Esophagus squamous epithelium (tissue), 4 donors: Measurements from ENCODE around the gene ARPC2.

Experiments
- POLR2A ChIP-seq, 4 donors: fragments of 450-650 bp; IDR thresholded peaks; one replicate each; pipeline ENCODE4 v1.6.1; 2017; ENCODE audit warnings: antibody characterized with exemption in 4 of 4, mild to moderate bottlenecking in 4 of 4, moderate library complexity in 3 of 4
- TF ChIP-seq, protein P1 (sequence below), 6 experiments: fragments of 450-650 bp in 4 of 6; fragments of 200-600 bp in 2 of 6; sonication (generic) in 2 of 6; IDR thresholded peaks; one replicate each; pipeline ENCODE4 v1.5.1; 2016 to 2019; ENCODE audit warnings: antibody characterized with exemption in 6 of 6, mild to moderate bottlenecking in 4 of 6, moderate library complexity in 4 of 6

DNA sequence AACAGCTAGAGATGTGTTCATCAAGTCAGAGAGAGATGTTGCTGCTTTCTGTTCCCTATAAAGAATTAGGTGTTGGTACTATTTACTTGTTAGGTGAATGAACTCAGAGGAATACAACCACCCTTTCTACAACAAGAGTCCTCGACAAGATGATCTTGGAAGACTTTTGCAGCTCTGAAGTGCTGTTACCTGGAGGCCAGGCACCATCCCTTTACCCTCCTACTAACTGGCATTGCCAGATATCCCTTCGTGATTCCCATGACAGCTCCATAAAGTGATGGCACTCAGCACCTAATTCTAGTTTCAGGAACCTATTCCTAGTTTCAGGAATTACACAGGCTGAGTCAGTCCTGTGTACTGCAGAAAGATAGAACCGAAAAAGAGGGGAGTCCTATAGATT is 9.9 kb downstream of the ARPC2 start:
- TF ChIP-seq, protein P1, sequence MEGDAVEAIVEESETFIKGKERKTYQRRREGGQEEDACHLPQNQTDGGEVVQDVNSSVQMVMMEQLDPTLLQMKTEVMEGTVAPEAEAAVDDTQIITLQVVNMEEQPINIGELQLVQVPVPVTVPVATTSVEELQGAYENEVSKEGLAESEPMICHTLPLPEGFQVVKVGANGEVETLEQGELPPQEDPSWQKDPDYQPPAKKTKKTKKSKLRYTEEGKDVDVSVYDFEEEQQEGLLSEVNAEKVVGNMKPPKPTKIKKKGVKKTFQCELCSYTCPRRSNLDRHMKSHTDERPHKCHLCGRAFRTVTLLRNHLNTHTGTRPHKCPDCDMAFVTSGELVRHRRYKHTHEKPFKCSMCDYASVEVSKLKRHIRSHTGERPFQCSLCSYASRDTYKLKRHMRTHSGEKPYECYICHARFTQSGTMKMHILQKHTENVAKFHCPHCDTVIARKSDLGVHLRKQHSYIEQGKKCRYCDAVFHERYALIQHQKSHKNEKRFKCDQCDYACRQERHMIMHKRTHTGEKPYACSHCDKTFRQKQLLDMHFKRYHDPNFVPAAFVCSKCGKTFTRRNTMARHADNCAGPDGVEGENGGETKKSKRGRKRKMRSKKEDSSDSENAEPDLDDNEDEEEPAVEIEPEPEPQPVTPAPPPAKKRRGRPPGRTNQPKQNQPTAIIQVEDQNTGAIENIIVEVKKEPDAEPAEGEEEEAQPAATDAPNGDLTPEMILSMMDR (IDR thresholded peaks at IDR 0.05) = no peak
- no peak for TF ChIP-seq POLR2A (IDR thresholded peaks at IDR 0.05)
